ENCODE results near the gene FIS1.
A peak's percentile ranks its signal among the peaks of the same experiment; 100 is the strongest.
"Not testable (repeated sequence)": the region's sequence is repeated elsewhere in the genome, so short reads cannot be mapped to it uniquely, and the experiment has no call there.

The FIS1 gene

GRCh38 chr7:101253199-101253598, 8.3 kb upstream of the FIS1 start:
- DNase-seq = not testable (repeated sequence)

- peak; percentile 100 for DNase-seq
Observed at GRCh38 chr7:101251871-101252659, 7.2 kb upstream of the FIS1 start.

- no peak for DNase-seq
Observed at GRCh38 chr7:101250324-101250723, 5.4 kb upstream of the FIS1 start.

GRCh38 chr7:101248276-101248675, 3.4 kb upstream of the FIS1 start:
- DNase-seq = no peak

GRCh38 chr7:101245147-101245668, 327 bp upstream of the FIS1 start:
- DNase-seq = no peak

- peak; percentile 66 for DNase-seq
Observed at GRCh38 chr7:101243646-101244374, 1.1 kb downstream of the FIS1 start.

GRCh38 chr7:101241443-101242349, 3.2 kb downstream of the FIS1 start:
- no peak for DNase-seq

GRCh38 chr7:101241015-101241363, 3.9 kb downstream of the FIS1 start:
- no peak for DNase-seq

GRCh38 chr7:101240226-101241014, 4.5 kb downstream of the FIS1 start:
- no peak for DNase-seq

- no peak for DNase-seq
Observed at GRCh38 chr7:101239951-101240220, 5.0 kb downstream of the FIS1 start.

- DNase-seq = no peak
Observed at GRCh38 chr7:101239191-101239950, 5.5 kb downstream of the FIS1 start.

- no peak for DNase-seq
Observed at GRCh38 chr7:101238226-101239182, 6.4 kb downstream of the FIS1 start.

- DNase-seq = no peak
Observed at GRCh38 chr7:101237206-101238067, 7.4 kb downstream of the FIS1 start, which contains the start of gene CLDN15. Gene CLDN15, minus strand, starts transcription at chr7:101237802. Its CDS starts 221 bp downstream, at chr7:101237581.

- no peak for DNase-seq
Observed at GRCh38 chr7:101236292-101236835, 8.5 kb downstream of the FIS1 start.

GRCh38 chr7:101235522-101235921, 9.4 kb downstream of the FIS1 start:
- no peak for DNase-seq

- DNase-seq = peak; percentile 65
Observed at GRCh38 chr7:101235050-101235449, 9.8 kb downstream of the FIS1 start.

GRCh38 chr7:101234636-101235035, 10.2 kb downstream of the FIS1 start:
- DNase-seq = no peak

- no peak for DNase-seq
Observed at GRCh38 chr7:101233907-101234547, 10.9 kb downstream of the FIS1 start.

All from OCI-M1 (cell line).